ENCODE results near the gene SESN2.

Gene SESN2

DNA sequence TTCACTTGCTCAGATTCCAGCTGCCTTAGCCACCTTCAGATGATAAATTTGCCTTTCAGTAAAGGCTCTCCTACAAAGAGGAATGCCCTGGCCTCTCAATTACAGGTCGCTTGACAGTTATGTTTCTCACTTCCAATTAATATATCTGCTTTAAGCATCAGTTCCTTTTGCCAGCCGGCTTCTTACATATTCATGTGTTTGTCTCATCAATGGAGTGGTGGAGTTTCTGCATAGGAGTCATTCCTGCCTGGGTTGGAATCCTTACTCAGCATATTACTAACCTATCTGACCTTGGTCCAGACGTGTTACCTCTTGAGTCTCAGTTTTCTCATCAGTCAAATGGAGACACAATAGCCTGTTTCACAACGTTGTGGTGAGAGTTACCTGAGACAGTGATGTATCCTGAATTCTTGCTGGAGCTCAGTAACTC lies 9.4 kb upstream of the SESN2 start:
- DNase-seq = no peak

GRCh38 chr1:28256197-28256827 lies 3.0 kb upstream of the SESN2 start:
- no peak for DNase-seq

- no peak for DNase-seq
These were observed 1.6 kb upstream of the SESN2 start for GRCh38 chr1:28257736-28258135.

- no peak for DNase-seq
These were observed 578 bp upstream of the SESN2 start for GRCh38 chr1:28258628-28259251.

DNA sequence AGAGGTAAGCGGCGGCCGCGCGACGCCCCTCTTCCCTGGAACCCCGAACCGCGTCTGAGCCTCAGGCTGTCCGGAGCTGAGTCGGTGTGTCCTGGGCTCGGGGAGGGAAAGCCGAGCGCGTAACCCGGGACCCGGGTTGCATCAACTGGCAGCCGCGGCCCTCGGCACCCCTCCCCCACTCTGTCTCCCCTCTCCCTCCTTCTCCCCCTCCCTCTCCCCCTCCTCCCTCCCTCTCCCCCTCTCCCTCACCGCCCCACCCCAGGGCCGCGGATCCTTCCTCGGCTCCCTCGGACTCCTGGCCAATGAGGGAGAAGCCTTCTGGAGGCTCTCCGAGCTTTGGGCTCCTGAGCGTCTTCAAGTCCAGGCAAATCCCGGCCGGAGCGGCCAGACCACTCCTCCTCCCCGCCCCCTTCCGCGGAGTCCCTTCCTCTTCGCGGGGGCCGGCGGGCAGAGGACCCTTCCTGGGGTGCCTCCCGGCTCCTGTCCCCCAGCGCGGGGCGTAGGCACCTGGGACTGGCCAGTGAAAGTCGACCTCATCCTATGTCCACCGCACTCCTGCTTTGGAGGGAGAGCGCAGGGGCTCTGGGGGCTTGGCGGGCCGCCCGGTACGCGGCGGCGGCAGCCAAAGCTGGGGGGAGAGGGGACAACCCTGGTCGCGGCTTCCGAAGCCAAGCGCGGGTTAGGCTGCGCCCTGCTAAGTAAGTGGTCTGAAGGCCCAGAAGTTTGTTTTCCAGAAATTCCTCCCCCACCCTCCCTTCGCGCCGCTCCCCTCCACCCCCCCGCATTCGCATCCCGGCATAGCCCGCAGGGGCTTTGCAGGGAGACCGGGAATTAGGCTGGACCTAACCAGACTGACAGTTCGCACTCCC lies 850 bp downstream of the SESN2 start:
- DNase-seq = no peak

- no peak for DNase-seq
These were observed 1.5 kb downstream of the SESN2 start for GRCh38 chr1:28260803-28261174.

- DNase-seq = no peak
These were observed 5.6 kb downstream of the SESN2 start for GRCh38 chr1:28264897-28265296.

DNA sequence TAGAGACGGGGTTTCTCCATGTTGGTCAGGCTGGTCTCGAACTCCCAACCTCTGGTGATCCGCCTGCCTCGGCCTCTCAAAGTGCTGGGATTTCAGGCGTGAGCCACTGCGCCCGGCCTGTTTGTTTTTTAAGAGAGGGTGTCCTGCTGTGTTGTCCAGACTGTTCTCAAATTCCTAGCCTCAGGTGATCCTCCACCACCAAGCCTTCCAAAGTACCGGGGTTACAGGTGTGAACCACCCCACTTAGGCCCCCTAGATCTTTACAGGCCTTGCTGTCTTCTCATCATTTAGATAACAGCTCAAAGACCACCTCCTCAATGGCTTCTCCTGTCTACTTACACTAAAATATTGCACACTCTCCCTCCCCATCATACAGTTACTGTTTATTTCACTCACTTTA lies 6.3 kb downstream of the SESN2 start:
- DNase-seq = no peak

DNA sequence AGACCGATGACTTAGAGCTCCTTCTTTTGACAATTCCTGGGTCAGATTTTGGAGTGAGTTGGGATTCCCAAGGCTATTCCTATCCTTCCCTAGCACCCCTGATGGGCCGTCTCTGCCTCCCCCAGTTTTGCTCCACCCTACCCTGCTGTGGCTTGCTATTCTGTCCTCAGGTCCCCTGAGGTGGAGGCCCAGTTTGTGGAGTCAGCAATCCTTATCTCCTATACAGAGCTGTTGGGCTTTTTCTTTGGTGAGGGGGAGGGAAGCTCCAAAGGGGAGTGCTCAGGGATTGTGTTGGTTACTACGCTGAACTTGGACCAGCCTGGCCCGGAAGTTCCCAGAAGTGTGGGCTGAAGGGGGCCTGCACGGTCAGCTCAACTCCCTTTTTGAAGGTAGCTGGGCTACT lies 7.6 kb downstream of the SESN2 start:
- DNase-seq = no peak

DNA sequence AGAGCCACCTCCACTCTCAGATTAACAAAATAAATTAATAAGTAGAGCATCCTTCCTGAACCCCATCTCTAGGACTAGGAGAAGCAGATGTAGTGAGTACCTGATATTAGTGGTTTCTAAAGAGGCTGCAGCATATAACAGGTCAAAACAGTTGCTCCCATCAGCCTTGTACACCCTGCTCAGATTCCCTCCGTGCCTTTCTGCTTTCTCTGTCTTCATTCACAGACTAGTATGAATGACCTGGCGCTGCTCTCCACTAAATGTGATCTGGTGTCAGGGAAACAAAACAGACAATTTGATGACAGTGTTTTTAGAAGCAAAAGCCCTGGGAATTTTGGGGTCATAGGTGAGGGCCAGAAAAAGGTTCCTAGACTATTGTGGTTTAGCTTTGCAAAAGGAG lies 8.3 kb downstream of the SESN2 start:
- no peak for DNase-seq

- DNase-seq = no peak
These were observed 10.2 kb downstream of the SESN2 start for GRCh38 chr1:28269529-28269928.

GRCh38 chr1:28272215-28272852 lies 13.0 kb downstream of the SESN2 start:
- no peak for DNase-seq

- DNase-seq = no peak
These were observed 14.0 kb downstream of the SESN2 start for GRCh38 chr1:28273216-28273860.

- DNase-seq = no peak
These were observed 19.4 kb downstream of the SESN2 start for GRCh38 chr1:28278763-28279162.

DNA sequence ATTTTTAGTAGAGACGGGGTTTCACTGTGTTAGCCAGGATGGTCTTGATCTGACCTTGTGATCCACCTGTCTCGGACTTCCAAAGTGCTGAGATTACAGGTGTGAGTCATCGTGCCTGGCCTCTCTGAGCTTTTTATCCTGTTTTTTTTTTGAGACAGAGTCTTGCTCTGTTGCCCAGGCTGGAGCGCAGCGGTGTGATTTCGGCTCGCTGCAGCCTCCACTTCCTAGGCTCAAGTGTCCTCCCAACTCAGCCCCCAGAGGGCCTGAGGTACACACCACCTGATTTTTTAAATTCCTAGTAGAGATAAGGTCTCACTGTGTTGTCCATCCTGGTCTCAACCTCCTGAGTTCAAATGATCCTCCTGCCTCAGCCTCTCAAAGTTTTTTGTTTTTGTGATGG lies 20.4 kb downstream of the SESN2 start:
- DNase-seq = no peak

DNA sequence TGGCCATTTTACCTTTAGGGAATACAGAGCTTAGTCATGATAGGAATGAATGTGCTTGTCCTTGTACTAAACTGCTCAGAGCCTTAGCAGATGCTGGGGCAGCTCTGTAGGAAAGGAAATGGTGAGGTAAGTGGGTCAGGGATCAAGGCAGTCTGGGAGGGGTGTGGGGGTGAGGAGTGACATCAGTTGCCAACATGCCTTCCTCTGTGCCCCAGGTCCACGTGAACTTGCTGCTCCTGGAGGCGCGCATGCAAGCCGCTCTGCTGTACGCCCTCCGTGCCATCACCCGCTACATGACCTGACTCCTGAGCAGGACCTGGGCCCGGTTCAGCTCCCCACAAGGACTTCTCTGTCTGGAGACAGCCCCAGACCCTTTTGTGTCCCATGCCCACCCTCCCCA lies 21.2 kb downstream of the SESN2 start:
- no peak for DNase-seq

GRCh38 chr1:28280977-28281381 lies 21.7 kb downstream of the SESN2 start:
- no peak for DNase-seq

DNA sequence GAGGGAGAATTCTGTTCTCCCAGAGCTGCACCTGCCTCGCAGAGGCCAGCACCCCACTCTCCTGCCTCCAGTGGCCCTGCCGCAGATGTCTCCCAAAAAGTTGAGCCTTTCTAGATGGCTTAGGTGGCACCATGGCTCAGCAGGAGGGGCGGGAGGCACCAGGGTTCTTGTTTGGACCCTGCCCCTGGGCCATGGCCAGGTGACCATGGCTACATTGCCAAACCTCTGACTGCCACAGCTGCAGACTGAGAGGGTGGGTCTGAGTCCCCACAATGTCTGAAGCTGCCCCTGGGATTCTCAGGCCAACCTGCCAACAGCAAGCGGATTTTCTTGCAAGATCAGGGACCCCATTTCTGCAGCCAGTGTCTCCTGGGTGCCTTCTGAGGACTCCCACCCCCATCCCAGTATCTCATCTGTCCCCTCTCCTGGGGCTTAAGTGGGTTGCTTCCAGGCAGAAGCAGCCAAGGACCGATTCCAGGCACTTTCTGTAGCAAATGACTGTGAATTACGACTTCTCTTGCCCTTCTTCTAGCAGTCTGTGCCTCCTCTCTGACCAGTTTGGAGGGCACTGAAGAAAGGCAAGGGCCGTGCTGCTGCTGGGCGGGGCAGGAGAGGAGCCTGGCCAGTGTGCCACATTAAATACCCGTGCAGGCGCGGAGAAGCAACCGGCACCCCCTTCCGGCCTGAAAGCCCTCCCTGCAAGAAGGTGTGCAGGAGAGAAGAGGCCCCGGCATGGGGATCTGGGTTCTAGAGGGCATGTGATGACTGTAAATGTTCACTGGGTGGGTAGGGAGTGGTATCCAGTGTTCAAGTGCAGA lies 22.5 kb downstream of the SESN2 start:
- no peak for DNase-seq

GRCh38 chr1:28282426-28283407 lies 23.4 kb downstream of the SESN2 start:
- DNase-seq = no peak

GRCh38 chr1:28286111-28286510 lies 26.8 kb downstream of the SESN2 start:
- DNase-seq = no peak

- no peak for DNase-seq
These were observed 29.2 kb downstream of the SESN2 start for GRCh38 chr1:28288487-28288886.
